ENCODE results near the gene SRA1. TPM values are rescaled to one million over a fixed set of nuclear protein-coding genes. Genes with fewer than 3 reads are reported as not detected.

The SRA1 gene
- total and polyA plus RNA-seq, 2 of the 13 experiments (the other 11 are each of a cell fraction or from before 2014, with no cell fraction given) = 14.2 to 32.8 TPM

DNA sequence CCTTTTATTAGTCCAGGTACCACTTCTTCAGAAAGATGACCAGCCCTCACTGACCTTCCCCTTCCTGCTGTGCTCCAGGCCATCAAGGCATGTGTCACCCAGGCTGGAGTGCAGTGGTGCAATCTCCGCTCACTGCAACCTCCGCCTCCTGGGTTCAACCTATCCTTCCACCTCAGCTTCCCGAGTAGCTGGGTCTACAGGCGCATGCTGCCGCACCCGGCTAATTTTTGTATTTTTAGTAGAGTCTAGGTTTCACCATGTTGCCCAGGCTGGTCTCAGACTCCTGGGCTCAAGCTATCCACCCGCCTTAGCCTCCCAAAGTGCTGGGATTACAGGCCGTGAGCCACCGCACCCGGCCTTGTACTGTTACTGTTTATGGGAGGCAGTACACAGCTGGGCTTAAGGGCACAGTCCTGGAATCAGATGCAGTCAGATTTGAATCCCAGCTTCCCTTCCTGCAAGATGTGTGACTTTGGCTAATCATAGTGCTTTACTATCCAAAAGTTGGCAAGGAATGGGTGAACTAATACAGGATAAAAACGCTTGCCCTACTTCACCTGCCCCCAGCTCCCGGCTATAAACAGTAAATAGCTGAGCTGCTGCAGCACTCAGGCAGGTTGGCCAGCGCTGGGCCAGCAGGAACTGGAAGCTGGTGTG, 10.3 kb downstream of the SRA1 start (continued):
- 0 out of 2 replicates have a peak, but pooled peaks have one; percentile 28 for TF ChIP-seq DPF2 (CRISPR knock-in tag; IDR thresholded peaks at IDR 0.05; ENCODE audit: borderline replicate concordance, low read depth)
- TF ChIP-seq SRY (CRISPR knock-in tag; IDR thresholded peaks at IDR 0.05) = no peak
- no peak for TF ChIP-seq ATF7 (IDR thresholded peaks at IDR 0.05)
- no peak for TF ChIP-seq ATF7 (CRISPR knock-in tag; IDR thresholded peaks at IDR 0.05)
- no peak for TF ChIP-seq ZNF720 (CRISPR knock-in tag; IDR thresholded peaks at IDR 0.05)
- TF ChIP-seq RXRA (CRISPR knock-in tag; IDR thresholded peaks at IDR 0.05) = no peak; the same call in 1 of the 2 replicates
- no peak for TF ChIP-seq SATB2 (CRISPR knock-in tag; IDR thresholded peaks at IDR 0.05)
- TF ChIP-seq, protein P1, sequence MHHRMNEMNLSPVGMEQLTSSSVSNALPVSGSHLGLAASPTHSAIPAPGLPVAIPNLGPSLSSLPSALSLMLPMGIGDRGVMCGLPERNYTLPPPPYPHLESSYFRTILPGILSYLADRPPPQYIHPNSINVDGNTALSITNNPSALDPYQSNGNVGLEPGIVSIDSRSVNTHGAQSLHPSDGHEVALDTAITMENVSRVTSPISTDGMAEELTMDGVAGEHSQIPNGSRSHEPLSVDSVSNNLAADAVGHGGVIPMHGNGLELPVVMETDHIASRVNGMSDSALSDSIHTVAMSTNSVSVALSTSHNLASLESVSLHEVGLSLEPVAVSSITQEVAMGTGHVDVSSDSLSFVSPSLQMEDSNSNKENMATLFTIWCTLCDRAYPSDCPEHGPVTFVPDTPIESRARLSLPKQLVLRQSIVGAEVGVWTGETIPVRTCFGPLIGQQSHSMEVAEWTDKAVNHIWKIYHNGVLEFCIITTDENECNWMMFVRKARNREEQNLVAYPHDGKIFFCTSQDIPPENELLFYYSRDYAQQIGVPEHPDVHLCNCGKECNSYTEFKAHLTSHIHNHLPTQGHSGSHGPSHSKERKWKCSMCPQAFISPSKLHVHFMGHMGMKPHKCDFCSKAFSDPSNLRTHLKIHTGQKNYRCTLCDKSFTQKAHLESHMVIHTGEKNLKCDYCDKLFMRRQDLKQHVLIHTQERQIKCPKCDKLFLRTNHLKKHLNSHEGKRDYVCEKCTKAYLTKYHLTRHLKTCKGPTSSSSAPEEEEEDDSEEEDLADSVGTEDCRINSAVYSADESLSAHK (CRISPR knock-in tag; IDR thresholded peaks at IDR 0.05; ENCODE audit: borderline replicate concordance) = no peak
- TF ChIP-seq, protein P2, sequence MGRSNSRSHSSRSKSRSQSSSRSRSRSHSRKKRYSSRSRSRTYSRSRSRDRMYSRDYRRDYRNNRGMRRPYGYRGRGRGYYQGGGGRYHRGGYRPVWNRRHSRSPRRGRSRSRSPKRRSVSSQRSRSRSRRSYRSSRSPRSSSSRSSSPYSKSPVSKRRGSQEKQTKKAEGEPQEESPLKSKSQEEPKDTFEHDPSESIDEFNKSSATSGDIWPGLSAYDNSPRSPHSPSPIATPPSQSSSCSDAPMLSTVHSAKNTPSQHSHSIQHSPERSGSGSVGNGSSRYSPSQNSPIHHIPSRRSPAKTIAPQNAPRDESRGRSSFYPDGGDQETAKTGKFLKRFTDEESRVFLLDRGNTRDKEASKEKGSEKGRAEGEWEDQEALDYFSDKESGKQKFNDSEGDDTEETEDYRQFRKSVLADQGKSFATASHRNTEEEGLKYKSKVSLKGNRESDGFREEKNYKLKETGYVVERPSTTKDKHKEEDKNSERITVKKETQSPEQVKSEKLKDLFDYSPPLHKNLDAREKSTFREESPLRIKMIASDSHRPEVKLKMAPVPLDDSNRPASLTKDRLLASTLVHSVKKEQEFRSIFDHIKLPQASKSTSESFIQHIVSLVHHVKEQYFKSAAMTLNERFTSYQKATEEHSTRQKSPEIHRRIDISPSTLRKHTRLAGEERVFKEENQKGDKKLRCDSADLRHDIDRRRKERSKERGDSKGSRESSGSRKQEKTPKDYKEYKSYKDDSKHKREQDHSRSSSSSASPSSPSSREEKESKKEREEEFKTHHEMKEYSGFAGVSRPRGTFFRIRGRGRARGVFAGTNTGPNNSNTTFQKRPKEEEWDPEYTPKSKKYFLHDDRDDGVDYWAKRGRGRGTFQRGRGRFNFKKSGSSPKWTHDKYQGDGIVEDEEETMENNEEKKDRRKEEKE (IDR thresholded peaks at IDR 0.05) = no peak
- TF ChIP-seq, protein P3, sequence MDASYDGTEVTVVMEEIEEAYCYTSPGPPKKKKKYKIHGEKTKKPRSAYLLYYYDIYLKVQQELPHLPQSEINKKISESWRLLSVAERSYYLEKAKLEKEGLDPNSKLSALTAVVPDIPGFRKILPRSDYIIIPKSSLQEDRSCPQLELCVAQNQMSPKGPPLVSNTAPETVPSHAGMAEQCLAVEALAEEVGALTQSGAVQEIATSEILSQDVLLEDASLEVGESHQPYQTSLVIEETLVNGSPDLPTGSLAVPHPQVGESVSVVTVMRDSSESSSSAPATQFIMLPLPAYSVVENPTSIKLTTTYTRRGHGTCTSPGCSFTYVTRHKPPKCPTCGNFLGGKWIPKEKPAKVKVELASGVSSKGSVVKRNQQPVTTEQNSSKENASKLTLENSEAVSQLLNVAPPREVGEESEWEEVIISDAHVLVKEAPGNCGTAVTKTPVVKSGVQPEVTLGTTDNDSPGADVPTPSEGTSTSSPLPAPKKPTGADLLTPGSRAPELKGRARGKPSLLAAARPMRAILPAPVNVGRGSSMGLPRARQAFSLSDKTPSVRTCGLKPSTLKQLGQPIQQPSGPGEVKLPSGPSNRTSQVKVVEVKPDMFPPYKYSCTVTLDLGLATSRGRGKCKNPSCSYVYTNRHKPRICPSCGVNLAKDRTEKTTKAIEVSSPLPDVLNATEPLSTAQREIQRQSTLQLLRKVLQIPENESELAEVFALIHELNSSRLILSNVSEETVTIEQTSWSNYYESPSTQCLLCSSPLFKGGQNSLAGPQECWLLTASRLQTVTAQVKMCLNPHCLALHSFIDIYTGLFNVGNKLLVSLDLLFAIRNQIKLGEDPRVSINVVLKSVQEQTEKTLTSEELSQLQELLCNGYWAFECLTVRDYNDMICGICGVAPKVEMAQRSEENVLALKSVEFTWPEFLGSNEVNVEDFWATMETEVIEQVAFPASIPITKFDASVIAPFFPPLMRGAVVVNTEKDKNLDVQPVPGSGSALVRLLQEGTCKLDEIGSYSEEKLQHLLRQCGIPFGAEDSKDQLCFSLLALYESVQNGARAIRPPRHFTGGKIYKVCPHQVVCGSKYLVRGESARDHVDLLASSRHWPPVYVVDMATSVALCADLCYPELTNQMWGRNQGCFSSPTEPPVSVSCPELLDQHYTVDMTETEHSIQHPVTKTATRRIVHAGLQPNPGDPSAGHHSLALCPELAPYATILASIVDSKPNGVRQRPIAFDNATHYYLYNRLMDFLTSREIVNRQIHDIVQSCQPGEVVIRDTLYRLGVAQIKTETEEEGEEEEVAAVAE (CRISPR knock-in tag; IDR thresholded peaks at IDR 0.05; ENCODE audit: borderline replicate concordance) = no peak
- no peak for TF ChIP-seq RELA (CRISPR knock-in tag; IDR thresholded peaks at IDR 0.05)
- no peak for TF ChIP-seq ZNF101 (CRISPR knock-in tag; IDR thresholded peaks at IDR 0.05; ENCODE audit: borderline replicate concordance, low read depth)
- no peak for TF ChIP-seq FOXM1 (CRISPR knock-in tag; IDR thresholded peaks at IDR 0.05)
- TF ChIP-seq NCOR1 (IDR thresholded peaks at IDR 0.05; ENCODE audit: borderline replicate concordance, low read length) = no peak
- TF ChIP-seq SALL1 (CRISPR knock-in tag; IDR thresholded peaks at IDR 0.05) = no peak
- TF ChIP-seq, protein P4, sequence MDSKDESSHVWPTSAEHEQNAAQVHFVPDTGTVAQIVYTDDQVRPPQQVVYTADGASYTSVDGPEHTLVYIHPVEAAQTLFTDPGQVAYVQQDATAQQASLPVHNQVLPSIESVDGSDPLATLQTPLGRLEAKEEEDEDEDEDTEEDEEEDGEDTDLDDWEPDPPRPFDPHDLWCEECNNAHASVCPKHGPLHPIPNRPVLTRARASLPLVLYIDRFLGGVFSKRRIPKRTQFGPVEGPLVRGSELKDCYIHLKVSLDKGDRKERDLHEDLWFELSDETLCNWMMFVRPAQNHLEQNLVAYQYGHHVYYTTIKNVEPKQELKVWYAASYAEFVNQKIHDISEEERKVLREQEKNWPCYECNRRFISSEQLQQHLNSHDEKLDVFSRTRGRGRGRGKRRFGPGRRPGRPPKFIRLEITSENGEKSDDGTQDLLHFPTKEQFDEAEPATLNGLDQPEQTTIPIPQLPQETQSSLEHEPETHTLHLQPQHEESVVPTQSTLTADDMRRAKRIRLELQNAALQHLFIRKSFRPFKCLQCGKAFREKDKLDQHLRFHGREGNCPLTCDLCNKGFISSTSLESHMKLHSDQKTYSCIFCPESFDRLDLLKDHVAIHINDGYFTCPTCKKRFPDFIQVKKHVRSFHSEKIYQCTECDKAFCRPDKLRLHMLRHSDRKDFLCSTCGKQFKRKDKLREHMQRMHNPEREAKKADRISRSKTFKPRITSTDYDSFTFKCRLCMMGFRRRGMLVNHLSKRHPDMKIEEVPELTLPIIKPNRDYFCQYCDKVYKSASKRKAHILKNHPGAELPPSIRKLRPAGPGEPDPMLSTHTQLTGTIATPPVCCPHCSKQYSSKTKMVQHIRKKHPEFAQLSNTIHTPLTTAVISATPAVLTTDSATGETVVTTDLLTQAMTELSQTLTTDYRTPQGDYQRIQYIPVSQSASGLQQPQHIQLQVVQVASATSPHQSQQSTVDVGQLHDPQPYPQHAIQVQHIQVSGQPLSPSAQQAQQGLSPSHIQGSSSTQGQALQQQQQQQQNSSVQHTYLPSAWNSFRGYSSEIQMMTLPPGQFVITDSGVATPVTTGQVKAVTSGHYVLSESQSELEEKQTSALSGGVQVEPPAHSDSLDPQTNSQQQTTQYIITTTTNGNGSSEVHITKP (CRISPR knock-in tag; IDR thresholded peaks at IDR 0.05; ENCODE audit: low read depth) = no peak
- no peak for TF ChIP-seq HHEX (CRISPR knock-in tag; IDR thresholded peaks at IDR 0.05)

Data from HepG2 (cell line).